ENCODE data around the gene MTHFD2L.
"Not testable (repeated sequence)": the region's sequence is repeated elsewhere in the genome, so short reads cannot be mapped to it uniquely, and the experiment has no call there.

Gene MTHFD2L

DNA sequence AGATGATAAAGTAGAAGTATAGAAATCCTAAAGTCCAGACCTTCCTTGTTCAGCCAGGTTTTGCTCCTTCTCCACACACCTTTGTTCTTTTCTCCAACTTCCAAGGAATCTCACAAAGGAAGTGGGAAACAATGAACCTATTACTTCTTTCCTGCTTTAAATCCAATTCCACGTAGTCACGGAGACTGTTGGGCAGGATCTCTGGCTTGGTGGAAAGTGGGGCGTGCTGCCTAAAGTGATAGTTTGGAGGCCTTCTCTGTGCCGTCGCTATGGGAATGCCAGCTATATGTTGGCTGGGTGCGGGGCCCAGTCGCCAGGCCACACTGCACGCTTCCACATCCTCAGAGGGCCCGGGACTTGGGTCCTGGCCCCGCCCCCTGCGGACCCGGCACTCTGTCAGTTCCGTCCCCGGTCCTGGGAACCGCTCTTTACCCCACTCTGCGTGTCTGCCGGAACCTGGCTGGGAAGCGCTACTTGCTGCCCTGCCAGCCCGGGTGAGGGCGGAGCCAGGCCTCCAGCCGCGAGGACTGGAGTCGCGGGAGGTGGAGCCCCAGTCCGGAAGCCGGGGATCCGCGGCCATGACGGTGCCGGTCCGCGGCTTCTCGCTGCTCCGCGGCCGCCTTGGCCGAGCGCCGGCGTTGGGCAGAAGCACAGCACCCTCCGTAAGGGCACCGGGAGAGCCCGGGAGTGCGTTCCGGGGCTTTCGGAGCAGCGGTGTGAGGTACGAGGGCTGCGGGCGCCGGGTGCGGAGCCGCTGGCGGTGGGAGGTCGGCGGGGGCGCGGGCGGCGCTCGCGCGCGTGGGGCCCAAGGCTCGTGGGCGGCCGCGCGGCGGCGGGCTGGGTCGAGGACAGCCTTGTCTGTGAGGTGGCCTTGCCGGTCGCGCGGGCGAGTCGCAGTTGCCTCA, at the start of gene MTHFD2L:
Gene MTHFD2L, plus strand, starts transcription at position 558 of the 905 bp plus-strand sequence. Its CDS starts 21 bp downstream, at position 579.
- DNase-seq: peak; percentile 92

DNA sequence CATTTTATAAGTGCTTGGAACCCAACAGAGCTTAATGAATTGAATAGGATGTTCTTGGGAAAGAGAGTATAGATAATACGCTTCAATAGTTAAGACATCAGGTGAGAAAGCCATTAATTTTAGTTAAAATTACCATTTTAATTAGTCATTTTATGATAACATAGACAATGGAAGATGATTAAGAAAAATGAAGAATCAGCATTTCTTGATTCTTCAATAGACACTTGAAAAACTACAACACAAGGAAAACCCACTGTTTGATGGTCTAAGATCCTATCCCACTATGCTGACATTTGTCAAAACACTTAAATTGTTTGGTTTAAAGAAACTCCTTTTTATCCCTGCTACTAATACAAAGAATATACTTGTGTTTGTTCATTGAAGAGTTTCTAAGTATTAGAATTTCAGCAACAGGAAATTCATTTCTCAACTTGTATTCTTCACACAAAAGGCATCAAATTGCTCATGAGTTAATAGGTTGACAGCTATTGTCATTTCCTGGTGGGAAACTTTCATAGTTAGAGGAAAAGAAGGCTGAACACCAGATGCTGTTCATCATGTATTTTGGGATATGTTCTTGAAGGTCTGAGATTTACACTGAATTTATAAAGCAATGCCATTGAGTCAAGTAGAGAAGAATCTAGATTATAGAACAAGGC, 49.3 kb upstream of the MTHFD2L start:
- DNase-seq: no peak

DNA sequence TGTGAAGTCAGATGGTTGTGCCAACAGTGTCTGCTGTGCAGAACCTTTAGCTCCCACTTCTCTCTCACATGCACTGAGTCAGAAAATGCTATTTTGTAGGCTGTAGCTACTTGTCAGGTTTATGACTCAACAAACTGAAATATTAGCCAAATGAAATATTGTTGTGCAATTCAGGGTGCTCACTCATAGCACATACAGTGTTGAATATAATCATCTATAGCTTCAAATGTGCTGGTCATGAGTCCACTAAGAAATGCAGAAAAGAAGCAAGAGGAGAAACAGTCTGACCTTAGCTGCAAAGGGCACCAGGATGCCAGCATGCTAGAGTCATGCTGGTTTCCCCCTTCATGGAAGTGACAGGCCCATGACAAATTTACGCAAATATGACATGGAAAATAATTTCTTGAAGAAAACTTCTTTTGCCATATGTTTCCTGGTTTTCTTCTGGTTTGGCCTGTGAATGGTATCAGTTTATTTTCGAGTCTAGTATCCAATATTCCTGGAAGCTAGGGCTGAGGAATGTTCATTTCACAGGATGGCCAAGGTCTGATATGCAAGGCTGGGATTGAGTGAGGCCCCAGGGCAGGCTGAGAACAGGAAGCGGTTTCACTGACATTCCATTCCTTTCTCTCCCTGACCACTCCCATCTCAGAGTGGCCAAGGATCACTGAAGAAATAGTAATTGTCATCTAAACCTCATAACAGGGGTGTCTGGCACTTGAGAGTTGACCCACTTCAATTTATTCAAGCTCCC, 48.6 kb upstream of the MTHFD2L start:
- no peak for DNase-seq

DNA sequence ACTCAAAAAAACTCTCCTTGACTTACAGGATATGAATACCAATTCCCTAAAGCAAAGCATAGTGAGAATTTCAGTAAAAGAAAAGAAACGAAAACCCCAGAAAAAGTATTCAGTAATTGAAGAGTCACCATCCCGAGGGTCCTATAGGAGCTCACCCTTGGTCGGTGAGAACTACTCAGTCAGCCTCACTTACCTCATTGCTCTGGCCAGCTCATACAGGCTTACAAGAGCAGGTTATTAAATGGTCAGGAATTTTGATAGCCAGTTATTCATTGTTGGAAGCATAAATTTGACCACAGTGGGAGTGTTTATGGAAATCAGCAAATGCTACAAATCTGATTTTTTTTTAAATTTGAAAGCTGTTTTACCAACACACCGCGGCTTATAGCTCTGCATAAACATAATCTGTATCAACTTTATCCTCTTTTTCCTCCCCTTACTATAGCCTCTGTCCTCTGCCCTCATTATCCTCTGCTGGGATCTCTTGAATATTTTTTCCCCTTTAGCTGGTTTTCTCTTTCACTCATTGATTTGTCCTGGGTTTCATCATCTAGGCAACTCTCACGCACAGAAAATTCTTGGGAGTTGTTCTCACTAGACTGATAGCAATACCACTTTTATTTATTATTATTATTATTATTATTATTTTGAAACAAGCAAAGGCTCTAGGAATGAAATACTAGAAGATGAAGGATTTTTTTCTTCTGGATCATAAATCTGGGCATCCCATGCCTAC, 47.9 kb upstream of the MTHFD2L start:
- no peak for DNase-seq

DNA sequence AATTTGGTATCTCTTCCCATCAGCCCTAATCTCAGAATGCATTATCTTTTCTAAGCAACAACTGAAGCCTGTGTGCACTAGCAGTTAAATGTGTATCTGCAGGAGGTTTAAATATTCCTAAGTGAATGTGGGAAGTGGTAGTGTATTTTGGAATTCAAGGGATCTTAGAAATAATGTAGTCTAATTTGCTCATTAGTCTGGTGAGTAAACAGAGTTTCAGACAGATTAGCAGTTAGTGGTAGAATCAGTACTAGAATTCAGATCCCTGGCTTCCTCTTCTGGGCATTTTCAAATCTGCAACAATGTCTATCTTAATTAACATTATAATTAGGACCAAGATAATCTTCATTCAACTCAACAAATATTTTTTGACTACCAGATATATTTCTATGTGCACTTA, 47.2 kb upstream of the MTHFD2L start:
- no peak for DNase-seq

DNA sequence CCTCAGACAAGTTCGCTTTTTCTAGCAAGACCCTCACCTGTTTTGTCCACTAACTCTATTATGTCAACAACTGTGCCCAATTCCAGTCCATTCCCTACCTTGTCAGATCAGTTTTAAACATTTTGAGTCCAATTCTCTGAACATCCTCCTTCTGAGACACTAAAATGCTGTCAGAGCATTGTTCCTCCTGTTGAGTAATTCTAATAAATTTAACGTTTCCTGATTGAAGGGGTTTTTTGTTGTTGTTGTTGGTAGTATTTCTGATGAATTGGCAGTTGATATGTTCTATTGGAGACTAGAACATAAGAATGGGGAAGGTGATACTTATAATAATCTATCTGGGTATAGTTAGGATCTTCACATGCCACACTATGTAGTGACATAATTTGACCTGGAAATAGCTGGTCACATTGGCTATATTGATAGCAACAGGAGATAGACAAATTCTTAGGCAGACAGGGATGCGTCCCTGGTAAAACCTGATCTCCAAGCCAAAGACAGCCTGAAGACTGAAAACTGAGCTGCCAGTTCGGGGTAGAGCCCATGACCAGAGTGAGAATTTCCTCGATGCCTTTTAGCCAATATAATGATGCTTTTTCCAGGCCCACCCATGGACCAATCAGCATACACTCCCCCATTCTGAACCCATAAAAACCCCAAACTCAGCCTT, 46.5 kb upstream of the MTHFD2L start:
- no peak for DNase-seq

DNA sequence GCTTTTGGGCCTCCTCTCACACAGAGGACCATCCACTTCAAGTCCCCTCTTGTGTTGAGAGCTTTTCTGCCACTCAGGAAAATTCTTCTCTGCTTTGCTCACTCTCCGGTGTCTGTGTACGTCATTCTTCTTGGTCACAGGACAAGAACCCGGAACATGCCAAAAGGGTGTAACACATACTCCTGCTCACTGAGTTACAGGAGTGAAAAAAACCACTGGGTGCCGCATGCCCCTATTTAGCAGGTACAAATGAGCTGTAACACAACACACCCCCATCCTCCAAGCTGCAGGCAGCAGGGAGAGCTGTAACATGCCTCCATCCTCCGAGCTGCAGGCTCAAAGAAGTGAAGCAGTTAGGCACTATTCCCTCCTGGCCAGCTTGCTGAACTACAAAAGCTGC, 45.9 kb upstream of the MTHFD2L start:
- no peak for DNase-seq

DNA sequence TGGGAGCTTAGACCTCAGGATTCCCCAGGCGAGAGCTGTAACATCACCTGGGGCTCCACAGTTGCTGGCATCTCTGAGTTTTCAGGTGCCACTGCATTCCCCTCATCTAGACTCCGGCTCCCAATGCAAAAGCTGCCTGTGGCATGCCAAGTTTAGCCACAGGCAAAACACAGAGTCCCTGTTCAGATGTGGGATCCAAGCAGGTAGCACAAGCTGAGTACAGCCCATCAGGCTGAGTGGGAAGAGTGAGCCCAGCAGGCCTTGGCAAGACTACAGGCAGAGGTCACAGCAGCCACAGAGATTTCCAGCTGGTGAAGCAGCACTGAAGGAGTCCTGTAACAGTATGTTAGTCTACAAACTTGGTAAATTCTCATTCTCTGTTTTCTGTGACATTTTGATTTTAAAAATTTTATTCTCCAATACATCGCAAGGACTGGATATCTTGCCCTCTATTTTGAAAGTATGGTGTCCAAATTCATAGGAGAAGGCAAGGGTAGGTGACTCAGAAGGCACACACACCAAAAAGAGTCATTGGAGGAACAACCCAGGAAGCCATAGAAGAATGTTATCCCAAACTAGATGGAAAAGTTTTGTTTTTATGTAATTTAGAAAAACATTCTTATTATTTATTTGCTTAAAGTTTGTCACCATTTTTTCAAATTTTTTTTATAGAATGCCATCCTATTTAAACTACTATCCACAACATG, 45.4 kb upstream of the MTHFD2L start:
- DNase-seq: no peak

DNA sequence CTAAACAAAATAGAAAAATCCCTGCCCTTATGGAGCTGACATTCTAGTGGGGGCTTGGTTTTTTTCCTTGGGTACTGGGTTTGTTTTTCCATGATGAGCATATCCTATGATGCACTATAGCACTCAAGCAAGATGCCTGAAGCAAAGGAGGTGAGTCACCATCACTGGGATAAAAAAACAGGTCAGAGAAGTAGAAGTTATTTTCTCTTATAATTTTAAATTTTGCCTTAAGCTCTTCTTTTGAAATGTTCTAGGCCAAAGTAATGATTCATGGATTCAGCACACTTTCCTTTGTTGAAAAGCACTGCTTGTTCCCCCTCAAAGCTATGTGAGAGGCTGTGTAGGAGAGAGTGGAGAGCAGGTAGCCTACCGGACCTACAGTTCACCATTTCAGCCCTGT, 43.7 kb upstream of the MTHFD2L start:
- DNase-seq: no peak

DNA sequence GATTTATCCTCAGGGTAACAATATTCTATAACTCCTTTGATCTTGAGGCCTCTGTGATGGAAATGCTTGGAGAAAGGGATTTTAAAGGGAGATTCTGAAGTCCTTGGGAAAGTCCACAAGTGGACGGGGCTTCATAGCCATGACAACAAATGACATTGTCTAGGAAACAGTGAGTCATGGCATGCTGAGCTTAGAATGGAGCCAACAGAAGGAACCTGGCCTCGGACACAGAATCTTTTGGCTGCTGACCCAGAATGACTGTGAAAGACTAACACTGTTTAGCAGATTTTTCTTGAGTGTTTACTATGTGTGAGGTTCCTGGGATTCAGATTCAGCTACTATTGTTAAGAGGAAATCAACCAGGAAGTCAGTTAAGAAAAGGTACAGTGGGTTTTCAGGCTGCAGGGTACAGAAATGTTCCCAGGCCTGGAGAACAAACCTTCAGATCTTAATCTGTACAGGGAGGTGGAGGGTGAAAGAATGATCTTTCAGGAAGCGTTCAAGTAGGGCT, 40.8 kb upstream of the MTHFD2L start:
- DNase-seq: no peak

DNA sequence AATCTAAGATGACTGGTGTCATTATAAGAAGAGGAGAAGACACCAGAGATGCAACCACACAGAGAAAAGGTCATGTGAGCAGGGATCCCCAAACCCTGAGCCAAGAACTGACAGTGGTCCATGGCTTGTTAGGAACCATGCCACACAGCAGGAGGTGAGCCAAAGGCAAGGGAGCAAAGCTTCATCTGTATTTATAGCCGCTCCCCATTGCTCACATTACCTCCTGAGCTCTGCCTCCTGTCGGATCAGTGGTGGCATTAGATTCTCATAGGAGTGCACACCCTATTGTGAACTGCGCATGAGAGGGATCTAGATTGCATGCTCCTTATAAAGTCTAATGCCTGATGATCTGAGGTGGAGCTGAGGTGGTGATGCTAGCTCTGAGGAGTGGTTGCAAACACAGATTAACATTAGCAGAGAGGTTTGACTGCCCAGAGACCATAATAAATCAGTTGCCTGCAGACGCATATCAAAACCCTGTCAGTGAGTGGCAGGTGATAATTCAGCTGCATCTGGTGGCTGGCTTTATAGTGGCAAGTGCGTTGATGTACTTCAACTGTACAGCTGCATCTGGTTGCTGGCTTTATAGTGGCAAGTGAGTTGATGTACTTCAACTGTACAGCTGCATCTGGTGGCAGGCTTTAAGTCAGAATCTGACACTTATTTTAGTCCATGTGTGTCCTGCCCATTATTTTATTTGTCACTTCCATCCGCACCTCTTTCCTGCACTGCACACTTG, 39.1 kb upstream of the MTHFD2L start:
- DNase-seq: no peak

DNA sequence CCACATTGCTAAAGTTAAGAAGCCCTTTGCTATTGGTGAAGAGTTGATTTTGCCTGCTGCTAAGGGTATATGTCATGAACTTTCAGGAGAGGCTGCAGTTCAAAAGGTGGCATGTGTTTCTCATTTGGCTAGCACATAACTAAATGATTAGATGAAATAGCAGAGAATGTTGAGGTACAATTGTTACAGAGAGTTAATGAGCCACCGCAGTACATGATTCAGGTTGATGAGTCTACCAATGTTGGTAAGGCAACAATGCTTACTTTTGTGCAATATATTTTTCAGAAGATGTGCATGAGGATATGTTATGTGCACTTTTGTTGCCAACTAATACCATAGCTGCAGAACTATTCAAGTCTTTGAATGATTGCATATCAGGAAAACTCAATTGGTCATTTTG, 37.8 kb upstream of the MTHFD2L start:
- DNase-seq: no peak

DNA sequence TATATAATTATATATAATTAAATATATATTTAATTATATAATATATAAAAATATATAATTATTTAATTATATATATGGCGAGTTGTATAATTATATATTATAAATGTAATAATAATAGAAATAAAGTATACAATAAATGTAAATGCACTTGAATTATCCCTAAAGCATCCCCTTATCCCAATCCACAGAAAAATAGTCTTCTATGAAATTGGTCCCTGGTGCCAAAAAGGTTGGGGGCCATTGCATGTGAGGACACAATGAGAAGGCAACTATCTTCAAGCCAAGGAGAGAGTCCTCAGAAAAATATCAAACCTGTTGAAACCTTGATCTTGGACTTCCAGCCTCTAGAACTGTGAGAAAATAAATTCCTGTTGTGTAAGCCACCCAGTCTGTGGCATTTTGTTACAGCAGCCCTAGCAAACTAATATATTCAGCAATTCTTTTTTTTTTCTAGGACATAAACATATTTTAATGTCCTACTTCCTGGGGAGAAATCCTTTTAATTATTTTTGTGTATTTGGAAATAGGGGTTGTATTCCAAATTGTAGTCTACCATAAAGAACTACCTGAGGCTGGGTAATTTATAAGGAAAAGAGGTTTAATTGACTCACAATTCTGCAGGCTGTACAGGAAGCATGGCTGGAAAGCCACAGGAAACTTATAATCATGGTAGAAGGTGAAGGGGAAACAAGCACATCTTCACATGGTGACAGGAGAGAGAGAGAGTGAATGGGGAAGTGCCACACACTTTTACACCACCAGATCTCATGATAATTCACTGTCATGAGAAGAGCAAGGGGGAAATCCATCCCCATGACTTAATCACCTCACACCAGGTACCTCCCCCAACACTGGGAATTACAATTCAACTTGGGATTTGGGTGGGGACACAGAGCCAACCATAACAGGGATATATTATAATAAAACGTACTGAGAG, 36.0 kb upstream of the MTHFD2L start:
- no peak for DNase-seq

DNA sequence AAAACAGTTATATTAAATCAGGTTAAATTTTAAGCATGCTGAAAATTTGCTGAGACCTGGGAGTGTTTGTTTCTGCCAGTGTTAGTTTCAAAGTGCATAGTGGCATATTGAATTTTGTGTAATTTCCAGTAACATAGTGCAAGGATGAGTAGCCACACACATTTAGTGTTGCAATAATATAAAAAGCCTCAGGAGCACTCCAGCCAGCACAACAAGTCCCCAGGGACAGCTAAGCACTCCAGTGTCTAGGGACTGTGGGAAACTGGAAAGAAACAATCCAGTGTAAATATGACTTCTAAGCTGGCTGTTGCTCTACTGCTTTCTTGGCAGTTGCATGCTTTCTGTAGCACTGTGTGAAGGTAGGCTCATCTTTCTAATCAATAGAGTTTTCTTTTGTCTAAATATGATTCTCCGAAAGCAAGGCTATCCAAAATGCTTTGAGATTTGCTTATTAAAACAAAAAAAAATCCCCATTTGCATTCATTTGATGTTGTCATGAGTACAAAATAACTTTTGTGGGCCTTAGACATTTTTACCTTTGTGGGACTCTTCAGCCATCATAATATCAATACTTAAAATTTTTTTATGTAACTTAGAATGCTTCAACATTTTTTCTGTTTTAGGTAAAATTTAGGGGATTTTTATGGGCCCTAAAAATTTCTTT, 34.7 kb upstream of the MTHFD2L start:
- no peak for DNase-seq

DNA sequence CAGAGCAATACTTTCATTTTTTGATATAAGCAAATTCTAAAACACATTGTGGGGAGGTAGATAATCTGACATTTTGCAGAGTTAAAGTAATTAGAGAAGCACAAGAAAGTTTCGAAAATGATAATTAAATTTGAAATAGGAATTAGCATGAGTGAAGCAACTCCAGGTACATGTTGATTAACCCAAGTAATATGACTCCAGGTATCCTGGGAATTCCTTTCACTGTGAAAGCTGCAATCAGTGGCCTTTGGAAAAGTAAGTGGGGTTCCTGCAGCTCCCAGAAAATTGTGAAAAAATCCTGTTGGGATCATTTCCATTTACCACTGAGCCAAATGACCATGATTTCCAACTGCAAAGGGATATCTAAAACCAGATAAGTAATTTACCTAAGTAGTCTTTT, 32.9 kb upstream of the MTHFD2L start:
- no peak for DNase-seq

DNA sequence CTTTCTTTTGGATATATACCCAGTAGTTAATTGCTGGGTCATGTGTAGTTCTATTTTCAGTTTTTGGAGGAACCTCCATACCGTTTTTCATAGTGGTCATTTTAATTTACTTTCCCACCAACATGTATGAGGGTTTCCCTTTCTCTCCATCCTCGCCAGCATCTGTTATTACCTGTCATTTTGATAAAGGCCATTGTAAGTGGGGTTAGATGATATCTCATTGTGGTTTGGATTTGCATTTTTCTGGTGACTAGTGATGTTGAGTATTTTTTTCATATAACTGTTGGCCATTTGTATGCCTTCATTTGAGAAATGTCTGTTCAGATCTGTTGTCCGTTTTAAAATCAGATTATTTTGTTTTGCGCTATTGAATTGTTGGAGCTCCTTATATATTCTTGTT, 30.2 kb upstream of the MTHFD2L start:
- DNase-seq: no peak

DNA sequence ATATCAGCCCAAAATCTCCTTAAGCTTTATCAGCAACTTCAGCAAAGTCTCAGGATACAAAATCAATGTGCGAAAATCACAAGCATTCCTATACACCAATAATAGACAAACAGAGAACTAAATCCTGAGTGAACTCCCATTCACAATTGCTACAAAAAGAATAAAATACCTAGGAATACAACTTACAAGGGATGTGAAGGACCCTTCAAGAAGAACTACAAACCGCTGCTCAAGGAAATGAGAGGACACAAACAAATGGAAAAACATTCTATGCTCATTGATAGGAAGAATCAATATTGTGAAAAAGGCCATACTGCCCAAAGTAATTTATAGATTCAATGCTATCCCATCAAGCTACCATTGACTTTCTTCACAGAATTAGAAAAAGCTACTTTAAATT, 27.1 kb upstream of the MTHFD2L start:
- not testable (repeated sequence) for DNase-seq

DNA sequence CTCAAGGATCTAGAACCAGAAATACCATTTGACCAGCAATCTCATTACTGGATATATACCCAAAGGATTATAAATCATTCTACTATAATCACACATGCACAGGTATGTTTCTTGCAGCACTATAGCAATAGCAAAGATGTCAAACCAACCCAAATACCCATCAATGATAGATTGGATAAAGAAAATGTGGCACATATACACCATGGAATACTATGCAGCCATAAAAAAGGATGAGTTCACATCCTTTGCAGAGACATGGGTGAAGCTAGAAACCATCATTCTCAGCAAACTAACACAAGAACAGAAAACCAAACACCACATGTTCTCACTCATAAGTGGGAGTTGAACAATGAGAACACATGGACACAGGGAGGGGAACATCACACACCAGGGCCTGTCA, 25.7 kb upstream of the MTHFD2L start:
- not testable (repeated sequence) for DNase-seq

DNA sequence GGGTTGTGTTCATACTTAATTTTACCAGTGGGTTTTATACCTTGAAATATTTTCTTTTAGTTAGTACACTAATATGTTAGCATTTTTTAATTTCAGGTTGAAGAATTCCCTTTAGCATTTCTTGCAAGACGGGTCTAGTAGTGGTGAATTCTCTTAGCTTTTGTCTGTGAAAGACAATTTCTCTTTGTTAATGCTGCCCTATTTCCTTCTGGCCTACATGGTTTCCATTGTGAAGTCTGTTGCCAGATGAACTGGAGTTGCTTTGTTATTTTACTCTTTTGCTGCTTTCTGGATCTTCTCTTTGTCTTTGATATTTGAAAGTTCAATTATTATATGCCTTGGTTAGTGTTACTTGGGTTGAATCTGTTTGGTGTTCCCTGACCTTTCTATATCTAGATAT, 25.0 kb upstream of the MTHFD2L start:
- DNase-seq: no peak
